GM19324 (cell line): ENCODE data around the gene MAPRE3.
"Not testable (repeated sequence)": the region's sequence is repeated elsewhere in the genome, so short reads cannot be mapped to it uniquely, and the experiment has no call there.

Experiments
- ATAC-seq: cut with Tn5 transposase; IDR thresholded peaks from one replicate; pipeline ENCODE4 v1.9.1; 2021; ENCODE audit warnings: mild to moderate bottlenecking, moderate library complexity; ENCODE audit not compliant: unreplicated experiment, low FRiP score

Gene MAPRE3

DNA sequence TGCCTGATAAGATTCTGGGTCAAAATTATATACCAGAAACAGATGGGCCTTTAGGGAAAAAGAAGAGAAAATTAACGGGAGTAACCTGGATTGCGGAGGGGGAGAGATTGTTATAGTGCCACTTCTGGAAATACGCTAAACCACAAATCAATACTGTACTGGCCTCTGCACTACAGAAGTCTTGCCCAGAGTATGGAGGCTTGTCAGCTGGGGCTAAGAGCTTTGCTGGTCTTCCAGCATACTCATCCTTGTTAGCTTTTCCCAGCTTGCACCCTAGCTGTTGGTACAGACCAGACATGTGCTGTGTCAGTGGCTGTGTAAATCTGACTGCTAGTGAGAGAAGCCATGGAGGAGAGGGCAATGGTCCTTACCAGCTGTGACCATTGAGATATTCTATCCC is 89.9 kb downstream of the MAPRE3 start:
- ATAC-seq: no peak

DNA sequence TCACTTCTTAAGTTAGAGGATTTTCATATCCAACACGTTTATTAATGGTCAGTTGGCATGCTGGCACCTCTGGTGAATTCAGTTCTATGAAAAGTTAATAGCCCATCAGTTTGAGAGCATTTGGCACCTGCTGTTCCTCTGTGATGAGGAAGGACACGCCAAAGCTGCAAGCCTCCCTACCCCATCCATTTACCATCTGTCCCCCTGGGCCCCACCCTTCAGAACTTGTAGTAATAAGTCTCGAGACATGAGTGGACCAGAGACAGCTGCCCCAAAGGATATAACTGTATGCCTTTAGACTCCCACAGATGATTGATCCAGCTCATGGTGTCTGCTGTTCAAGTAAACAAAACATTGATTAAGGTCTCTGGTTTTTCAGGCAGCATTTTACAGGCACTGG is 94.7 kb downstream of the MAPRE3 start:
- ATAC-seq: no peak

DNA sequence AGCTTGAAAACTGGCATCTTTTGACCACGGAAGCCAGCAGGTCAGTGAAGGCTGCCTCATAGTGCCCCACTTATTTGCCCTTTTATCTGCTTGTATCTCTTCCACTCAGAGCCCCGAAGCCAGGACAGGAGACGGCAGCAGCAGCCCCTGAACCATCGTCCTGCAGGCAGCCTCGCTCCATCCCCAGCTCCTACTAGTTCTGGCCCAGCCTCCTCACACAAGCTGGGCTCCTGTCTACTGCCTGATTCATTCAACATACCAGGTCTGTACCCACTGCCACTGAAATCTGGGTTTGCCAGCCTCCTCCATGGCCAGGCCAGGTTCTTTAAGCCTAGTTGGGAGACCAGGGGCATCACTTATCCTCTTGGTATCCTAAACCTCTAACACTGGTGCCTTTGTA is 96.9 kb downstream of the MAPRE3 start:
- no peak for ATAC-seq

DNA sequence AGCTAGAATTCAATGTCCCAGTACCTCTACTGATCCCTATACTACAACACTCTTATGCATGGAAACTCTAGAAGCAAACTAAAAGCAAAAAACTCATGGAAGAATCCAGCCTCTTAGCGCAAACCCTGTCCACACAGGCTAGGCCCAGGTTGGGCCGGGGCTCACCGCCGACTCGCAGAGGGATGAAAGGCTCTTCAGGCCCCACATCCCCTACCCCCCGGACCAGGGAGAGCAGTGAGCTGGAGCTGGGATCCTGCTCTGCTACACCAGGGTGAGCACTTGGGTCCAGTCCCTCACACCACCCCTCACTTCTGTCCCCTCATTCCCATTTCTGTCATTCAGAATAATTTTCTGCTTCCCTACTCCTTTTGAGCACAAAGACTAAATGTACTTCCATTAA is 99.0 kb downstream of the MAPRE3 start:
- no peak for ATAC-seq

DNA sequence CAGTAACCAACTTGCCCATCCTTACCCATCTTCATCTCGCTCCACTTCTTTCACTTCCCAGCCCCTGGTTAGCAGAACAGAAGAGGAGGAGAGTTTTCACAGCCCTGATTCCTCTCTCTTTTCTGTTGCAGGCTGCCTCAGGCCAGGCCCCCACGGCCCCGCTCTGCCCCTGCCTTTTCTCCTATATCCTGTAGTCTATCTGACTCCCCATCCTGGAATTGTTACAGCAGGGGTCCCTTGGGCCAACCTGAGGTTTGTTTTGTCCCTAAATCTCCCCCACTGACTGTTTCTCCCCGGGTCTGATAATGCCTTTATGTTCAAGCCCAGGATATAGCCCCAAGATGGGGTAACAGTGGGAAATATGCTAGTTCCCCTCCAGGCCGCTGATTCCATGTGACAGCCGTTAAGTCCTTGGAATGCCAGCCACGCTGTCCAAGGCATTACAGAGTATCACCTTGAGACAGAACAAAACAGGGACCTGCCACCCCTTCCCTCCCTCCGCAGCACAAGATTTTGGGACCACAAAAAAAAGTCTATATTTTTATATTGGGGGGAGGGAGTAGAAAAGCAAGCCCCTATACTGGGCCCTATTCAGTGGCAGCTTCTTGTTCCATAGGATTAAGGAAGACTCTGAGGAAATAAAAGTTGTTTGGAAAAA is 99.7 kb downstream of the MAPRE3 start:
- no peak for ATAC-seq

DNA sequence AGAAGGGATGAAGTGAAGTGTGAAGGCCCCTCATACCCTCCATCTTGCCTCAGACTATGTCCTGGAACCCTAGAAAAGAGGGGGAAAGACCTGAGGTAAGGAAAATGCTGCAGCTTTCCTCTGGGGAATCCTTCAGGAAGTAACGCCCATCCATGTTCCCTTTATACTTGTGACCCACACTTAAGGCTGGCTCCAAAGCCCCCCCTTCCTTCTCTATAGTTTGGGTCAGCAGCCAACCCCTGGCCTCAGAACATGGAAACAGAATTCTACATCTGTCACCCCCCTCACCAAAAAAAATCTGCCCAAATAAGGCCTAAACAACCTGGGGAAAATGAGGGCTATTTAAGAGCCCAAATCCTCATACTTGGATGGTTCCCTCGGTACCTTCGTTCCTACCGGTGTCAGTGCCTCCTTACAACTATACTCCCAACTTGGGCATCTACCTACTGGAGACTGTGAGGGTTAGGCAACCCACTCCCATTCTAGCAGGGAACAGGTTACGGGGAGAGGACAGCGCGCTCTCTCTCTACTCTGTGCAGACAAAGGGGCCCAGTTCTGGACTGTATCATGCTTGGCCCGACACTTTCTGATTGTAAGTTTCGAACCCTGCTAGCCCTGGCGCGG is 100.3 kb downstream of the MAPRE3 start:
- no peak for ATAC-seq

DNA sequence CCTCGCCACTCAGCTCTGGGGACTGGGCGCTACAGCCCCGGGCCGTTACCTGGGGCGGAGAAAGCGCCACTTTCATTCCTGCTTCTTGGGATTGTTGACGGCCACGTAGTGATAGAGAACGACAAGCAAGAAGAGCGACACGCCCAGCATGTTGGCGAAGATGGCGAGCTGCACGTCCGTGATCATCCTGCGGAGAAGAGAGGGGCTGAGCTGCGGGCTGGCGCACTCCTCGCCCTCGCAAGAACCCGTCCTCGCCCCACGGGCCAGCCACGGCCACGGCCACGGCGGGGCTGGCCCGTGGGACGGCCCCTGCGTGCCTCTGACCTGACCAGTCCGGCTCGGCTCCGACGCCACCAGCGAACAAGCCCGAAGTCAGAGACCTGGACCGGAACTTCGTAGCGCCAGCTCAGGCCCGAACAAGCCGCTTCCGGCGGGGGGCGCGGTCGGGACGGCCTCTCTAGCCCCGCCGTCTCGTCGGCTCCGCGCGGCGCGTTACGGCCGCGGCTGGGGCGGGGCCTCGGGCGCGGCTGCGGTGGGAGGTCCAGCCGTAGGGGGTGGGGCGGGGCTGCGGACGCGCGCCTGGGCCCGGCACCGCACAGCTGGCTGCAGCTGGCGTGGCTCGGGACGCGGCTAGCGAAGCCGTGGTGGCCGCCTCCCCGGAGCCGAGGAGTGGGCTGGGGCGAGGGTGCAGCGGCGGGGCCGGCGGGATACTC is 101.0 kb downstream of the MAPRE3 start, which contains the start of gene OST4:
Gene OST4, minus strand, starts transcription at position 378 of the 713 bp plus-strand sequence.
- peak; percentile 87 for ATAC-seq

- no peak for ATAC-seq
Measured at GRCh38 chr2:27071990-27072830, 101.8 kb downstream of the MAPRE3 start.

- ATAC-seq: no peak
Measured at GRCh38 chr2:27072920-27073319, 102.5 kb downstream of the MAPRE3 start.

- ATAC-seq: no peak
Measured at GRCh38 chr2:27073782-27074181, 103.3 kb downstream of the MAPRE3 start.

GRCh38 chr2:27074738-27075565 is 104.5 kb downstream of the MAPRE3 start:
- no peak for ATAC-seq

DNA sequence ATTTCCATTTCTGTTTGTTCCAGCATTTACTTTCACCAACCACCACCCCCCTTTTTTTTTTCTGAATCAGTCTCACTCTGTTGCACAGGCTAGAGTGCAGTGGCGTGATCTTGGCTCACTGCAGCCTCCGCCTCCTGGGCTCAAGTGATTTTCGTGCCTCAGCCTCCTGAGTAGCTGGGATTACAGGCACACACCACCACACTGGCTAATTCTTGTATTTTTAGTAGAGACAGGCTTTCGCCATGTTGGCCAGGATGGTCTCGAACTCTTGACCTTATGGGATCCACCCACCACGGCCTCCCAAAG is 105.1 kb downstream of the MAPRE3 start:
- not testable (repeated sequence) for ATAC-seq

GRCh38 chr2:27076323-27076722 is 105.9 kb downstream of the MAPRE3 start:
- no peak for ATAC-seq
